Fibroblast of skin of left biceps (primary cell): ENCODE results near the gene SPTSSB.

Experiments used
- DNase-seq, 2 experiments: peaks; one replicate each; pipeline ENCODE4 v3.0.0-alpha.2; 2013; ENCODE audit warnings: low read depth in 2 of 2

The SPTSSB gene

GRCh38 chr3:161392853-161393252 is 21.5 kb upstream of the SPTSSB start:
- no peak for DNase-seq

DNA sequence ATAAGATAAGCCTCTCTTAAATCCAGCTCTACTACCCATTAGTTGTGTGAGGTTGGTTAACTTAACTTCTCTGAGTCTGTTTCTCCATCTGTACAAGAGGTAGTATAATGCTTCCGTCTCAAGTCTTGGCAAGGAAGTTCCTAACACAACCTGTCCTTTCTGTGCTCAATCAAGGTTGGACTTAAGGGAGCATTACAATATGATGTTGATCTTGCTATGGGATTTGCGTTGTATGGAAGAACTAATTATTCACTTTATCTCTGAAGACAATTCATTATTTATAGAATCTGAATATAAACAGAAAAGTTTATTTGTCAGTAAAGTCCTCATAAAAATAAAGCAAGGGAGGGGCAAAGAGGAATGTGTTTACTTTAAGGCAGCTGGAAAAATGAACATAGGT is 18.9 kb upstream of the SPTSSB start:
- DNase-seq = no peak

DNA sequence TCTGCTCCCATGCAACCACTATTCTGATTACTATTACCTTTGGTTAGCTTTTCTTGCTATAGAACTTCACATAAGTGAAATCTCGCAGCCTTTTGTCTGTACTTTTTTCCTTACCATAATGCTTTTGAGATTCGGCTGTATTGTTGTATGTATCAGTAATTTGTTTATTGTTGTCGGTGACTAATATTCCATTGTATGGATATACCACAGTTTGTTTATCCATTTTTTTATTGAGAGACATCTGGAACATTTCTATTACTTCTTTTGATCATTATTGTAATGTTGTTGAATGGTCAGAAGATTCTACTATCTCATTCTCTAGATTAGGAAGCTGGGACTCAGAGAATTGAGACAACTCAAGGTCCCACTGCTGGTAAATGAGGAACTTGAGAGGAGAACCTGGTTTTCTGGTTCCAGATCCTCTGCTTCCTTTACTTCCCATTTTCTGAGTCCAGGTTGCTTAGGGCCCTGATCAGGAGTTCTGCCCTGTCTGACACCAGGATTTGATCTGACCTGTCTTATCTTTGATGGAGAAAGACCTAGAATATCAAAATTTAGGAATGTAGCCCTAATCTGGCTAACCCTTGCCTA is 18.2 kb upstream of the SPTSSB start:
- DNase-seq = no peak

DNA sequence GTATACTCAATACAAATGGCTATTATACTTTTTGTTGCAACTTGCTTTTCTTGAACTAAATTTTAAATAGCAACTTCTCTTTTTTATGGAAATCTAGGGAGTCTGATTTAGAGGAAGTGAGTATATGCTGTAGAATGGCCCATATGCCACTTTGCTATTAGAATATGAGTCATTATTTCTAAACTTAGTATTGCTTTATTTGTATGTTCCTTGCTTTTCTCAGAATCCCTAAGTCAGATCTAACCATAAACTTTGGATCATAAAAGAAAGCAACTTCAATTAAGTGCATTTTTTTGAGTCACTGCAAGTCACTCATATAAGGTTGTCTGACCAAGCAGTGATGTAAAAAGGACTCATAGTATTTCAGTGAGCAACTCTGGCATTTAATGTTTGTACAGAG is 17.5 kb upstream of the SPTSSB start:
- no peak for DNase-seq

DNA sequence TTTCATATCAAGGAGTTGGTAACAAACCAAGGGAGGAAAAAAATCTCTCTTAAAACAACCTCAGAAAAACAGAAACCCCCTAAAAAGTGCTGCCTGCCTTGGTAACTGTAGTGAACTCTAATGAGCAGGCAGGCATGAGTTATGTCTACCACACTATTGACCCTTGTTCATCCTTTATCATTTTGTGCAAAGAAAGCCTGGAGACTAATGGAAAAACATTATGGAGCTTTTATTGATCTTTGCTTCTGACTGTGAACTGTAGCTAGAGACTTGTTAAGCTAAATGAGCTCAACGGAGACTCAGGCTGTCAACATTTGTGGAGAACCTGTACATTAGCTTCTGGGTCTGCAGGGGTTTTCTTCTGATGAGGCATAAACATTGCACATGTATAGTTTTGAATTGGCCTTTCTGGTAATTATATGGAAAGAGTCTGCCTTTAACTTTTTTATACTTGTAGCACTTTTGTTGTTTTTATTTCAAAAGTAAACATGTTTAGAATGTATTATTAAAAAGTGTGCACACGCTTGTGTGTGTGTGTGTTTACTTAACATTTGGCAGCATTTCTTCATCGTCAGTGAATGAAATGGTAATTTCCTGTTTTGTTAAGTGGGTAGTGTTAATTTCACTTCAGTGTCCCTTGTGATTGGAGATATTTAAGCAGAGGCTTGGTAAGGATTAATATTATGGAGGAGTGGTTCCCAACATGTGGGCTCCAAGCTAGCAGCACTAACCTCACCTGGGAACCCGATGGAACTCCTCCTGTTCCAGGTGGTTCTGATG is 15.9 kb upstream of the SPTSSB start:
- DNase-seq = no peak

DNA sequence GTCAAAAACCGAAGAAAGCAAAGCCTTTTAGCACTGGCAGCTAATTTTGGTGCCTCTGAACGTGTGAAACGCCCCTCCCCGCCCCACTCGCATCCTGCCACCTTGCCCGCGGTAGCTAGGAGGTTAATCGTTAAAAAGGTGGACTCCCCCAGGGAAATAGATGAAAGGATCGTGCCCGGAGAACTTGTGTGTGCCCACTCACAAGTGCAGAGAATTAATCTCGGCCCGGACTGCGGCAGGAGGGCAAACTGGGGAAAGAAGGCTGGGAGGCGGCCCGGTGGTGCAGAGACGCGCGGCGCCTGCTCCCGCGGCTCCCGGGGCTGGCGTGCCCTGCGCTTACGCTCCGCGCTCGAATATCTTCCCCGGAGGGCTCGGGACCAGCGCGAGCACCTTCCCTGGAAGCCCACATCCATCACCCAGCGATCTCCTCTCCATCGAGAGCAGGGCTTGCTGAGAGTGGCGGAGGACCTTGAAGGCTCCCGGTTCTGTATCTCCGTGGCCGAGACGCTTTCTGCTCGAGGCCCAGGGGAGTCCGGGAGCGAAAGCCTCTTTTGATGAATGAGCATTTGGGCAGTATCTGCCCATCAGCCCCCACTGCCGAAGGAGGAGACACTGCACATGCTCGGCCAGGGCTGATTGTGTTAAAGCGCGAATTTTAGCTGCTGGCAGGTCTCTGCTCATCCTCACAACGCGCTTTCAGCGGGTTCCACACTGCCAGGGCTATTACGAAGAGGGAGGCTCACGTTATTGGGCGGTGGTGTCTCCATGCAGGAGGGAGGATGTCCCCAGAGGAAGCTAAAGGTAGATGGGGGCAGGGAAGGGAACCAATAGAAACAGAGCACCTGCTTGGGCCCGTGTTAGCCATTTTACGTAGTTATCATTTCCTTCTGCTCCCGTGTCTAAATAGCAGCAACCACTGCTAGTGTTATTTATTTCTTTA is 1.3 kb upstream of the SPTSSB start:
- DNase-seq = no peak

GRCh38 chr3:161369531-161369930 is 1.8 kb downstream of the SPTSSB start:
- no peak for DNase-seq

- DNase-seq = no peak
Observed at GRCh38 chr3:161366094-161366493, 5.2 kb downstream of the SPTSSB start.

- DNase-seq = no peak
Observed at GRCh38 chr3:161358488-161358887, 12.8 kb downstream of the SPTSSB start.

DNA sequence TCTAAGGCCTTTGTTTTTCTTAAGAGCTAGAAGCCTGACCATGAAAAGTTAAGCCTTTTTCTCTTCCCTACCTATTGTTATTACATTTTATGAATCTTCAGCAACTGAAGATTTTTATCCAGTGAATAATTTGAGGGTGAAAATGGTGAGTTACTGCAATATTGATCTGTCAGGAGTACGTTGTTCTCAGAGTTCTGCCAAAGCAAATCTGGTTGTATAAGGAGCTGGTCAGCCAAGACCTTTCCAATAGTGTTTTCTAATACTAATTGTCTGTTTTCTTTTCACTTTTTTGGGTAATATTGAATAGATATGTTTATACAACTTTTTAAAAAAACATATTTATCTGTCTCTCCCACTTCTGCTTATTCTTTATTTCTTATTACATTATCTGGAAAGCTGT is 15.0 kb downstream of the SPTSSB start:
- no peak for DNase-seq

GRCh38 chr3:161355508-161355907 is 15.8 kb downstream of the SPTSSB start:
- no peak for DNase-seq

- no peak for DNase-seq
Observed at GRCh38 chr3:161354554-161354953, 16.8 kb downstream of the SPTSSB start.

DNA sequence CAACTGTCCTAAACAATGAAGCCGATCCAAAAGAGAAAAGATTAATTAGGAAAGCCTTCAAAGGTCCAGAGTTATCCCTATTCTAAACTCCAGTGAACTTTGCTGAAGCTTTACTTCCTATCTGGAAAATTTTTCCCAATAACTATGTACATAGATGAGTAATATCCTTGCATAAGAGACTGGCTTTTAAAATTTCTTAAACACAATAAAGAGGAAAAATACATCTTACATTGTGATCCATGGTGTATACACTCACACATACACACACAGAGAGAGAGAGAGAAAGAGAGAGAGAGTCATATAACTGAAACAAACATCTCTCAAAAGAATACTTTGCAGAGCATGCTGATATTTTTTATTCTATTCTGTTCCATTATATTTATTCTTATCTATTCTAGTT is 20.0 kb downstream of the SPTSSB start:
- no peak for DNase-seq

GRCh38 chr3:161350916-161351315 is 20.4 kb downstream of the SPTSSB start:
- no peak for DNase-seq

- DNase-seq = peak; percentile 78 to 79
Observed at GRCh38 chr3:161349529-161350312, 21.6 kb downstream of the SPTSSB start.

GRCh38 chr3:161348796-161349400 is 22.4 kb downstream of the SPTSSB start:
- DNase-seq = no peak

- no peak for DNase-seq
Observed at GRCh38 chr3:161347726-161348125, 23.6 kb downstream of the SPTSSB start.

DNA sequence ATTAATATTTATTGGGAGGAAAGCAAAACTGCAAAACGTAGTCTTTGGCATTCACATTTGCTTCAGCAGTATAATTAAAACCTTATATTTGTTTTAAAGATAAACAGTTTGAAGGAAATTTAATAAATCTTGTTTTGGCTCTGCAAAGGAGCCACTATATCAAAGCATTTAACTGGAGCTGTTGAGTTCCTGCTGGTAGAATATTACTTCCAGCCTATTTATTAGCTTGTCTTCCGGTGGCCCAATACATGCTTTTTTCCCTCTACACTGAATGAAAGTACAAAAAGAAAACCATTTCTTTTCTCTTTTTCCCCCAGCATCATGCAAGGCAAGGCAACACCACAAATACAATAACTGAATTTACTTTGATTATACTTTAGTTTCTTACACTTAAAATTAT is 26.3 kb downstream of the SPTSSB start:
- no peak for DNase-seq

- peak in 1 of 2 experiments; percentile 18 for DNase-seq
Observed at GRCh38 chr3:161343986-161344385, 27.3 kb downstream of the SPTSSB start.

DNA sequence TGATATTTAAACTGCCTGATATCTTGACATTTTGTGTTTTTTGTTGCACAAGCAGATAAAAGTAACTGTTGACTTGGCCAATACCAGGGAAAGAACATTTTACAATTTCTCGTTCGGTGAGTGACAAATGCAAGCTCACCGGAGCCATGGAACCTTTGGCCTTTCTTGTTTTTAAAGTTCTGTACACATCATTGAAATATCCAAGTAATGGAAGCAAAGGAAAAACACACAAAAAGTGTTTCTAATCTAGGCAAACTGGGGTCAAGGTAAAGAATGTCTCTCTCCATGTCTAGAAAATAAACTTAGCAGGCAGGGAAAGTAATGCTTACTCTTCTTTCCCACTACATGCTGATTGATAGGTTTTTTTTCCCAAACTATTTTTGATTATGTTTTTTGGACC is 27.8 kb downstream of the SPTSSB start:
- DNase-seq = no peak

DNA sequence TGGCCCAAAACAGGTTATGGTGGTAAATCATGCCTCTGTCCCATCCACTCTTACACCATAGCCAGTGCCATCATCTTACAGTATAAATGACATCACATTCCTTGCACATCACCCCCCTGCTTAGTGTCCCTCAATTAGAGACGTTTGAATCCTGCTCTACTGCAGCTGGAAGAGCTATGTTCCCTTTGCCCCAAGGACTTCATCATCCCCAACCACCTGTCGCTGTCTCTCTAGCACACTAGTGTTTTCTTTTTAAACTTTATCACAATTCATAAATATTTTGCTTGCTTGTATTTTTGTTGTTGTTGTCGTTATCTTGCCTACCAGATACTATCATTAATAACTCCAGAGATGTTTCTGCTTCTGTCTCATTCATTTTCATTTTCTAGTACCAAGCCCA is 28.7 kb downstream of the SPTSSB start:
- DNase-seq = no peak
